Suprapubic skin (tissue), 4 donors: Measurements from ENCODE around the gene MAP2. TPM values are rescaled to one million over a fixed set of nuclear protein-coding genes. Genes with fewer than 3 reads are reported as not detected.
"Not testable (repeated sequence)": the region's sequence is repeated elsewhere in the genome, so short reads cannot be mapped to it uniquely, and the experiment has no call there.

Experiments
- DNase-seq, 2 donors: peaks; one replicate each; pipeline ENCODE4 v3.0.0-alpha.2; 2019; ENCODE audit warnings: low spot score in 2 of 2
- H3K27ac ChIP-seq: fragments of 200-600 bp; sonication (generic); one replicate; pipeline ENCODE4 v1.5.1; 2019
- H3K27me3 ChIP-seq: fragments of 200-600 bp; sonication (generic); one replicate; pipeline ENCODE4 v1.5.1; 2019
- H3K36me3 ChIP-seq: fragments of 200-600 bp; sonication (generic); one replicate; pipeline ENCODE4 v1.5.1; 2019
- H3K4me1 ChIP-seq: fragments of 200-600 bp; sonication (generic); one replicate; pipeline ENCODE4 v1.5.1; 2019
- H3K4me3 ChIP-seq: fragments of 200-600 bp; sonication (generic); one replicate; pipeline ENCODE4 v1.5.1; 2019; ENCODE audit warnings: mild to moderate bottlenecking
- H3K9me3 ChIP-seq: fragments of 200-600 bp; sonication (generic); one replicate; pipeline ENCODE4 v1.5.1; 2019
- EP300 ChIP-seq: sonication (generic); formaldehyde crosslinking; IDR thresholded peaks from one replicate; pipeline ENCODE4 v1.6.1; 2017; ENCODE audit warnings: antibody characterized with exemption
- POLR2A ChIP-seq, 2 donors: fragments of 450-650 bp; IDR thresholded peaks; one replicate each; pipeline ENCODE4 v1.6.1; 2017; ENCODE audit warnings: antibody characterized with exemption in 2 of 2, mild to moderate bottlenecking in 2 of 2, moderate library complexity in 2 of 2
- POLR2AphosphoS5 ChIP-seq, 3 donors: sonication (generic); formaldehyde crosslinking; IDR thresholded peaks; one replicate each; pipeline ENCODE4 v1.6.1; 2017; ENCODE audit warnings: antibody characterized with exemption in 3 of 3
- WGBS: methylation state at CpG from one replicate; pipeline ENCODE4 v1.1.5; 2018; 5-methylcytosine and 5-hydroxymethylcytosine counted together
- total RNA-seq, 4 donors: library from RNA; depleted of rRNA; stranded (reverse); fragments of >200 nt; gene quantifications; one replicate each; pipeline ENCODE4 v1.1.0, GENCODE V29; 2016
- TF ChIP-seq, protein P1 (sequence below), 2 donors: fragments of 200-600 bp in 1 of 2; fragments of 450-650 bp in 1 of 2; sonication (generic) in 1 of 2; IDR thresholded peaks; one replicate each; pipeline ENCODE4 v1.5.1; 2016 to 2019; ENCODE audit warnings: antibody characterized with exemption in 2 of 2, mild to moderate bottlenecking in 1 of 2, moderate library complexity in 1 of 2

MAP2 gene
- total RNA-seq, 4 donors from 2014 or later, result 42.0 to 54.5 (median 47.1) TPM

DNA sequence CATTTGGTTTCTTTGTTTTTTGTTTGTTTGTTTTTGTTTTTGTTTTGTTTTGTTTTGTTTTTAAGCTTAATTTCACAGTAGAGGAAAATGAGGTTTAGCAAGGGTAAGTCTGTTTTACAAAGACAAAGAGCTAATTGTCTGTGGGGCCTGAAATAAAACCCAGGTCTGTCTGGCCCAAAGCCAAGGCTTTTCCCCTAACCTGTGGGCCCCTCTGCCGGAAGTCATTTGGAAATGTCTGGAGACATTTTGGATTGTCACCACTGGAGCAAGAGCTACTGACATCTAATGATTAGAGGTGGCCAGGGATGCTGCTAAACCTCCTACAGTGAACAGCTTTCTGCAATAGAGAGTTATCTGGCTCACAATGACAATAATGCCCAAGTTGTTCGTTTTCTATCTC lies 167.2 kb downstream of the MAP2 start:
- no peaks in the 10 kb centered on the region for H3K4me1 ChIP-seq
- no peak for DNase-seq
- TF ChIP-seq, protein P1, sequence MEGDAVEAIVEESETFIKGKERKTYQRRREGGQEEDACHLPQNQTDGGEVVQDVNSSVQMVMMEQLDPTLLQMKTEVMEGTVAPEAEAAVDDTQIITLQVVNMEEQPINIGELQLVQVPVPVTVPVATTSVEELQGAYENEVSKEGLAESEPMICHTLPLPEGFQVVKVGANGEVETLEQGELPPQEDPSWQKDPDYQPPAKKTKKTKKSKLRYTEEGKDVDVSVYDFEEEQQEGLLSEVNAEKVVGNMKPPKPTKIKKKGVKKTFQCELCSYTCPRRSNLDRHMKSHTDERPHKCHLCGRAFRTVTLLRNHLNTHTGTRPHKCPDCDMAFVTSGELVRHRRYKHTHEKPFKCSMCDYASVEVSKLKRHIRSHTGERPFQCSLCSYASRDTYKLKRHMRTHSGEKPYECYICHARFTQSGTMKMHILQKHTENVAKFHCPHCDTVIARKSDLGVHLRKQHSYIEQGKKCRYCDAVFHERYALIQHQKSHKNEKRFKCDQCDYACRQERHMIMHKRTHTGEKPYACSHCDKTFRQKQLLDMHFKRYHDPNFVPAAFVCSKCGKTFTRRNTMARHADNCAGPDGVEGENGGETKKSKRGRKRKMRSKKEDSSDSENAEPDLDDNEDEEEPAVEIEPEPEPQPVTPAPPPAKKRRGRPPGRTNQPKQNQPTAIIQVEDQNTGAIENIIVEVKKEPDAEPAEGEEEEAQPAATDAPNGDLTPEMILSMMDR (IDR thresholded peaks at IDR 0.05), result no peak
- TF ChIP-seq POLR2AphosphoS5 (IDR thresholded peaks at IDR 0.05) (no peak), POLR2A (IDR thresholded peaks at IDR 0.05) (no peak), EP300 (no peak)
- WGBS, result 59% methylated on average over 2 of the region's 2 CpGs
- no peaks in the 10 kb centered on the region for H3K9me3 ChIP-seq
- H3K27ac ChIP-seq, result no peak overlapping the region
- H3K4me3 ChIP-seq, result no peak overlapping the region
- H3K36me3 ChIP-seq, result no peaks in the 10 kb centered on the region
- no peaks in the 10 kb centered on the region for H3K27me3 ChIP-seq

DNA sequence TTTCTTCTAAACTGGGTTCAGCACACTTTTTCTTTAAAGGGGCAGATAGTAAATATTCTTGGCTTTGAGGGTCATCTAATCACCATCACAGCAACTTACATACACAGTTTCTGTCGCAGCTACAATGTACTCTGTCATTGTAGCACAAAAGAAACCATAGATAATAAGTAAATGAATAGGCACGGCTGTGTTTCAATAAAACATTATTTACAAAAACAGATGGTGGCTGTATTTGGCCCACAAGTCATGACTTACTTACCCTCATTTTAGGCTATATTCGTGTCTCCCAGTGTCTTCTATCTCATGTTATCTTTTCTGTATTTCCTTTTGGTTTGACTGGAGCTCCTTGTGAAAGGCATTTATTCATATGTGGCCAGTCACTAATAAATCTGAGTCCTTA lies 168.3 kb downstream of the MAP2 start:
- Histone ChIP-seq H3K36me3 (no peaks in the 10 kb centered on the region), H3K4me1 (no peaks in the 10 kb centered on the region), H3K27ac (no peak overlapping the region), H3K9me3 (no peaks in the 10 kb centered on the region), H3K4me3 (no peak overlapping the region), H3K27me3 (no peaks in the 10 kb centered on the region)
- TF ChIP-seq EP300 (no peak), POLR2AphosphoS5 (IDR thresholded peaks at IDR 0.05) (no peak), POLR2A (IDR thresholded peaks at IDR 0.05) (no peak)
- TF ChIP-seq, protein P1 (IDR thresholded peaks at IDR 0.05), result no peak
- 65% methylated on average over 3 of the region's 3 CpGs for WGBS
- DNase-seq, result no peak

DNA sequence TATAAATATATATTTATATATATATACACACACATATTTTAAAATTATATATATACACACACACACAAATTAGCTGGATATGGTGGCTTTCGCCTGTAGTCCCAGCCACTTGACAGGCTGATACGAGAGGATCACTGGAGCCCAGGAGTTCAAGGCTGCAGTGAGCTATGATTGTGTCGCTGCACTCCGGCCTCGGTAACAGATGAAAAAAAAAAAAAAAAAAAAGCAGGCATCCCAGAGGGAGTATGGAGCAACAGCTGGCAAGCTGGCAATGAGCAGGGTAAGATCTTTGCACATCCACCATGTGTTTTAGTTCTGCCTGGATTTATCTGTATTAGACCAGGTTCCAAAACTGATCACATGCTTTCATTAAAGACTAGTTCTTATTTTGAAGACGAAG lies 170.1 kb downstream of the MAP2 start:
- no peaks in the 10 kb centered on the region for H3K4me1 ChIP-seq
- 95% methylated on average over 6 of the region's 6 CpGs for WGBS
- TF ChIP-seq POLR2AphosphoS5 (IDR thresholded peaks at IDR 0.05) (no peak), EP300 (no peak)
- H3K4me3 ChIP-seq, result no peak overlapping the region
- H3K27me3 ChIP-seq, result no peaks in the 10 kb centered on the region
- no peaks in the 10 kb centered on the region for H3K36me3 ChIP-seq
- DNase-seq, result no peak
- no peaks in the 10 kb centered on the region for H3K9me3 ChIP-seq
- no peak overlapping the region for H3K27ac ChIP-seq

DNA sequence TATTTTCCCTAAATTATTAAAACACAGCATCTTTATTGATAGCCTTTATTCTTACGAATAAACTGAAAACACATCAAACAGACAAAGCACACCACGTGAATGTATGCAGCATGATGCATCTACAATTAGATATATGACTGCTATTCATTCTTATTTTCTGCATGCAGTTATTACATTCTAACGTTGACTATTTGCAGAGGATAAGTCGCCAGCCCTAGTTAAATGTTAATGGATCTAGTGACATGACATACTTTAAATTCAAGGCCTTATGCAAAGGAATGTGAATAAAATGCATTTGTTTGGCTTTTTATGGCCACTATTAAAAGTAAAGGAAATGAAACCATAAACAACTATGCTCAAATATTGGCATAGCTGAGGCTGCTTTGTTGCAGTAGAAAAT lies 172.4 kb downstream of the MAP2 start:
- Histone ChIP-seq H3K4me3 (no peak overlapping the region), H3K27ac (no peak overlapping the region), H3K4me1 (no peaks in the 10 kb centered on the region), H3K36me3 (no peaks in the 10 kb centered on the region), H3K27me3 (no peaks in the 10 kb centered on the region), H3K9me3 (no peaks in the 10 kb centered on the region)
- DNase-seq, result no peak
- TF ChIP-seq, protein P1 (IDR thresholded peaks at IDR 0.05), result no peak
- TF ChIP-seq POLR2A (IDR thresholded peaks at IDR 0.05) (no peak), EP300 (no peak), POLR2AphosphoS5 (IDR thresholded peaks at IDR 0.05) (no peak)
- 85% methylated on average over 4 of the region's 4 CpGs for WGBS

DNA sequence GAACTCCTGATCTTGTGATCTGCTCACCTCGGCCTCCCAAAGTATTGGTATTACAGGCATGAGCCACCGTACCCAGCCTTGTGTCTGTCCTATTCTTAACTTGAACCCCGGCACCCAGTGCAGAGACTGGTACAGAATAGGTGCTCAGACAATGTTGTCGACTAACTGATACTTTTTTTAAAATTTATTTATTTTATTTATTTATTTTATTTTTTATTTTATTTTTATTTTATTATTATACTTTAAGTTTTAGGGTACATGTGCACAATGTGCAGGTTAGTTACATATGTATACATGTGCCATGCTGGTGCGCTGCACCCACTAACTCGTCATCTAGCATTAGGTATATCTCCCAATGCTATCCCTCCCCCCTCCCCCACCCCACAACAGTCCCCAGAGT lies 174.4 kb downstream of the MAP2 start:
- H3K4me3 ChIP-seq, H3K27me3 ChIP-seq, H3K27ac ChIP-seq, DNase-seq, H3K36me3 ChIP-seq, H3K4me1 ChIP-seq, H3K9me3 ChIP-seq: not testable (repeated sequence)
- 93% methylated on average over 6 of the region's 6 CpGs for WGBS

DNA sequence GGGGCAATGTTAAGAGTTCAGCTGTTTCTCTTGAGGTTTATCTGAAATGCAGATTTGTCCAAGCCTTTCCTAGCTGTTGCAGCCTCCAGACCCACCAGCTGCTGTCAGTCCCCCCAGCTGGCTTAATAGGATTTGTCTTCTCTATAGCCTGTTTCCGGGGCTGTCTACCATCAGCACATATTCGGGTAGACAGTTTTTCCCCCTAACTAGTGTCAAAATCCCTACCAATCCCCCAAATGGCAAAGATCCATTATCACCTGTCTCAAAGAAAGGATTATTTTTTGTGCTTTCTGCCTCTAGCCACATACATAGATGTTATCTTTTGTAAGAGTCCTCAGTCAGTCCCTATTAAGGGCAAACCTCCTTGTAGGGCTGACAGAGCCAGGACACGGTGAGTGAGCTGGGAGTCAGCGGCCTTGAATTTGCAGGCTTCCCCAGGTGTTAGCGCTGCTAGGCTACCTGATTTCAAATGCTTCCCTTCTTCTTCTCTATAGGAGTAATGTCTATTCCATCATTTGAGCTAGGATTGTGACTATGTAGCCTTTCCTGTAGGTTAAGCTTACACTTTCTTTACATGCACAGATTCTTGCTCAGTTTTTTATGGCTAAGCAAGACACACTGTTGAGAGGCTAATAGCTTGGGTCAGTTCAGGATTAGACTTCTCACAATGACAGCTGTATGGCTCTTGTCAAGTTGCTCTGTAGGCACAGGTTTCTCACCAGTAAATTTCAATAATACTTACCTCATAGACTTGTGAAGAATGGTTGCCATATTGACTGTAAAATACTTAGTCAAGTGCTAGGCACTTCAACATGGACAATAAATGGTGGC lies 176.7 kb downstream of the MAP2 start:
- 77% methylated on average over 5 of the region's 5 CpGs for WGBS
- H3K9me3 ChIP-seq, result no peaks in the 10 kb centered on the region
- DNase-seq, result no peak

More for the DNA sequence above, 176.7 kb downstream of the MAP2 start:
- Histone ChIP-seq H3K4me1 (no peaks in the 10 kb centered on the region), H3K36me3 (no peaks in the 10 kb centered on the region), H3K4me3 (no peak overlapping the region), H3K27ac (no peak overlapping the region), H3K27me3 (no peaks in the 10 kb centered on the region)
- TF ChIP-seq EP300, result no peak
- TF ChIP-seq, protein P1 (IDR thresholded peaks at IDR 0.05), result no peak
- no peak for TF ChIP-seq POLR2A (IDR thresholded peaks at IDR 0.05)
- no peak for TF ChIP-seq POLR2AphosphoS5 (IDR thresholded peaks at IDR 0.05)
